Activated T-helper 1 cell treated with Interleukin-2 at 50 U/mL for 16 hours (primary cell): Measurements from ENCODE around the gene FOXP2.
"Not testable (repeated sequence)": the region's sequence is repeated elsewhere in the genome, so short reads cannot be mapped to it uniquely, and the experiment has no call there.

Source experiments
- DNase-seq: peaks from one replicate; pipeline ENCODE4 v3.0.0-alpha.2; 2020; ENCODE audit warnings: low read depth

Gene FOXP2

GRCh38 chr7:114590298-114590697 lies 175.7 kb downstream of the FOXP2 start:
- no peak for DNase-seq

GRCh38 chr7:114598946-114599345 lies 184.3 kb downstream of the FOXP2 start:
- no peak for DNase-seq

GRCh38 chr7:114606100-114606499 lies 191.5 kb downstream of the FOXP2 start:
- DNase-seq, result no peak

- not testable (repeated sequence) for DNase-seq
Measured at GRCh38 chr7:114608822-114609221, 194.2 kb downstream of the FOXP2 start.

GRCh38 chr7:114620208-114620607 lies 205.6 kb downstream of the FOXP2 start:
- DNase-seq, result no peak

- no peak for DNase-seq
Measured at GRCh38 chr7:114622221-114622620, 207.6 kb downstream of the FOXP2 start.

GRCh38 chr7:114623146-114623545 lies 208.5 kb downstream of the FOXP2 start:
- DNase-seq, result no peak

- DNase-seq, result no peak
Measured at GRCh38 chr7:114627231-114627630, 212.6 kb downstream of the FOXP2 start.

GRCh38 chr7:114628362-114628761 lies 213.7 kb downstream of the FOXP2 start:
- no peak for DNase-seq

GRCh38 chr7:114629762-114630161 lies 215.1 kb downstream of the FOXP2 start:
- no peak for DNase-seq

- DNase-seq, result no peak
Measured at GRCh38 chr7:114630201-114630990, 215.8 kb downstream of the FOXP2 start.

GRCh38 chr7:114631249-114631822 lies 216.7 kb downstream of the FOXP2 start:
- DNase-seq, result no peak

GRCh38 chr7:114639451-114639850 lies 224.8 kb downstream of the FOXP2 start:
- DNase-seq, result no peak

- no peak for DNase-seq
Measured at GRCh38 chr7:114644455-114644854, 229.8 kb downstream of the FOXP2 start.

GRCh38 chr7:114645451-114645850 lies 230.8 kb downstream of the FOXP2 start:
- DNase-seq, result no peak

- DNase-seq, result no peak
Measured at GRCh38 chr7:114647518-114647917, 232.9 kb downstream of the FOXP2 start.

- no peak for DNase-seq
Measured at GRCh38 chr7:114648117-114648516, 233.5 kb downstream of the FOXP2 start.

- DNase-seq, result no peak
Measured at GRCh38 chr7:114648680-114649079, 234.1 kb downstream of the FOXP2 start.

GRCh38 chr7:114649689-114650088 lies 235.1 kb downstream of the FOXP2 start:
- DNase-seq, result no peak

GRCh38 chr7:114650491-114650890 lies 235.9 kb downstream of the FOXP2 start:
- no peak for DNase-seq

- no peak for DNase-seq
Measured at GRCh38 chr7:114652041-114652440, 237.4 kb downstream of the FOXP2 start.

- DNase-seq, result no peak
Measured at GRCh38 chr7:114653364-114654088, 238.9 kb downstream of the FOXP2 start.

GRCh38 chr7:114656466-114656865 lies 241.9 kb downstream of the FOXP2 start:
- DNase-seq, result no peak
